ENCODE results near the gene SUCO. TPM values are rescaled to one million over a fixed set of nuclear protein-coding genes. Genes with fewer than 3 reads are reported as not detected.

The SUCO gene
- total and polyA plus RNA-seq, 2 of the 4 experiments (the other 2 are of a cell fraction): 11.4 to 21.5 TPM

DNA sequence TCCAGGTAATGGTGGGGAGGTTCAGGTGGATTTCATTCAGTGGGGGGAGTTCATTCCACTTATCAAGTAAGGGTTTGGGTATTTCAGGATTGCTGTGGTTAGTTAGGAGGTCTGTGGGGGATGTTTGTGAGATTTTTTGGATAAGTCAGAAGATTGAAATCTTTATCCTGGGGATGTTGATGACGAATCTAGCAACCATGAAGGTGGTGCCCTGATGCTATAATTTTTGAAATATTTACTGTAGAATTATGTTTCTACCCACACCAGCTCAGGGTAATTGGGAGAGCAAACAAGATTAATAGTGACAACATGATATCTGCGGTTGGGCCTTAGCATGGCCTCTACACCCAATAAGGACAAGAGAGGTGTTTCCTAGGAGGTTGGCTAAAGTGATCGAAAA, 28.3 kb downstream of the SUCO start:
- Histone ChIP-seq H2BK120ac (ENCODE audit: low read depth, low read length) (peak overlapping the region; percentile 26; the same call in 1 of the 2 replicates), H3K4me3 (ENCODE audit: insufficient read depth, low read depth, low read length) (no peak overlapping the region), H3K36me3 (ENCODE audit: control insufficient read depth, insufficient read depth, low read length) (peaks cover 23% of the 10 kb centered on the region), H3K27me3 (ENCODE audit: control insufficient read depth, insufficient read depth, low read length) (no peaks in the 10 kb centered on the region), H3K14ac (replicated peaks; ENCODE audit: low read depth, low read length) (no peak overlapping the region; the same call in 1 of the 2 replicates), H3K79me1 (ENCODE audit: low read depth in 1 of 2, low read length in 2 of 2) (peaks cover 30 to 59% of the 10 kb centered on the region in 2 experiments), H4K20me1 (ENCODE audit: insufficient read depth, low read length) (0 out of 2 replicates have a peak, but pooled peaks cover 6% of the 10 kb centered on the region), H3K56ac (ENCODE audit: extremely low read depth, insufficient read depth, low read length) (no peak overlapping the region), H3K4me1 (ENCODE audit: control insufficient read depth, insufficient read depth, low read length) (peaks cover 3% of the 10 kb centered on the region; the same call in 1 of the 2 replicates), H3K4me2 (ENCODE audit: low read depth, low read length) (no peak overlapping the region), H3K9me3 (ENCODE audit: control insufficient read depth, insufficient read depth, low read length) (no peaks in the 10 kb centered on the region), H3K18ac (ENCODE audit: low read depth, low read length) (no peak overlapping the region), H3K9me1 (ENCODE audit: insufficient read depth, low read length) (peaks cover 13% of the 10 kb centered on the region), H2AK9ac (replicated peaks; ENCODE audit: low read depth, low read length, poor library complexity) (no peak overlapping the region), H4K5ac (ENCODE audit: low read depth, low read length) (no peak overlapping the region), H2BK5ac (ENCODE audit: low read depth, low read length, poor library complexity, severe bottlenecking) (no peak overlapping the region), H3K23ac (ENCODE audit: low read depth, low read length) (no peak overlapping the region), H3K4ac (ENCODE audit: low read depth, low read length) (peak overlapping the region; percentile 50; the same call in 1 of the 2 replicates), H2BK20ac (ENCODE audit: low read depth, low read length) (0 out of 2 replicates have a peak overlapping the region, but pooled peaks have one; percentile 25), H3K27ac (ENCODE audit: insufficient read depth, low read length) (no peak overlapping the region), H4K8ac (ENCODE audit: low read depth in 2 of 2, low read length in 2 of 2) (peak overlapping the region in 1 of 2 experiments; percentile 9; a peak in 1 of 4 replicates), H2AFZ (replicated peaks; ENCODE audit: low read length, poor library complexity) (no peak overlapping the region), H4K91ac (ENCODE audit: insufficient read depth, low read depth, low read length) (no peak overlapping the region), H3K9ac (ENCODE audit: low read depth, low read length) (no peak overlapping the region), H2BK15ac (ENCODE audit: low read depth, low read length) (no peak overlapping the region), H2AK5ac (ENCODE audit: low read depth, low read length) (no peak overlapping the region; the same call in 1 of the 2 replicates)
- no peak for TF ChIP-seq NFE2L2 (IDR thresholded peaks at IDR 0.05; ENCODE audit: low read depth, low read length)
- no peak for TF ChIP-seq SMC3 (IDR thresholded peaks at IDR 0.05; ENCODE audit: low read depth, low read length)
- TF ChIP-seq CEBPB (IDR thresholded peaks at IDR 0.05; ENCODE audit: low read depth, low read length): no peak
- TF ChIP-seq MXI1 (IDR thresholded peaks at IDR 0.05; ENCODE audit: borderline replicate concordance, low read depth, low read length): no peak
- no peak for TF ChIP-seq RCOR1 (IDR thresholded peaks at IDR 0.05; ENCODE audit: insufficient replicate concordance, low read length)
- TF ChIP-seq MAFK (IDR thresholded peaks at IDR 0.05; ENCODE audit: low read depth, low read length): no peak
- POLR2A ChIA-PET (ENCODE audit: unreplicated experiment): no interaction called here
- dilution Hi-C loops (cut with HindIII; ENCODE audit: low sequenced_read_pairs, unreplicated experiment): no loop called here
- no TSS peak for BruUV-seq (replicated peaks)
- in situ Hi-C loops (cut with MboI; ENCODE audit: low sequenced_read_pairs): no loop called here
- WGBS, 2 experiments (ENCODE audit: extremely low coverage in 2 of 2, insufficient read length in 1 of 2): no CpG with 5 or more reads among the region's 3 CpGs
- ATAC-seq (ENCODE audit: low read depth) (peak; percentile 42; the same call in 1 of the 2 replicates), DNase-seq (peak; percentile 25)
- intact Hi-C loops (cut with micrococcal nuclease): no loop called here
- CTCF ChIA-PET: interaction anchor here (0.6 kb wide), 1 partner anchor 1608 kb away, joined by 3 read pairs; no protein-coding TSS in a partner anchor

Data from IMR-90 (cell line).